ENCODE results near the gene TMEM179.
A peak's percentile ranks its signal among the peaks of the same experiment; 100 is the strongest.
"Not testable (repeated sequence)": the region's sequence is repeated elsewhere in the genome, so short reads cannot be mapped to it uniquely, and the experiment has no call there.

The TMEM179 gene

GRCh38 chr14:104637546-104638003 lies 33.0 kb upstream of the TMEM179 start:
- peak; percentile 8 for DNase-seq (ENCODE audit: low read depth)

GRCh38 chr14:104636846-104637545 lies 32.4 kb upstream of the TMEM179 start:
- not testable (repeated sequence) for DNase-seq (ENCODE audit: low read depth)

DNA sequence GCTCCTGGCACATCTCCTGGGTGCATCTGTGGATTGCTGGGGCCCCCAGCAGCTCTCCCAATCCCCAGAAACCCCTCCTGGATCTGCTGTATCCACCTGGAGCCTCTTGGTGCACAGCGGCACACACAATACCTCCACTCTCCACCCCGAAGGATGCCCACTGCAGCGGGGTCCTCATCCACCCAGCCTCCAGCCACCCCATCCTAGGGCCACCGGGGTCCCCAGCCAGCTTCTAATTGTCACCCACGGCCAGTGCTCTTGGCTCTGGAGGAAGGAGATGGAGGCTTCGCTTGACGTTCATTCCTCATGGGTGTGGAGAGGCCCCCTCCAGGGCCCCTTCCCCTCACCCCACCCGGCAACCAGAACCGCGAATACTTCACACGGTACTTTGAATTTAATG lies 31.6 kb upstream of the TMEM179 start:
- DNase-seq (ENCODE audit: low read depth), result no peak

- no peak for DNase-seq (ENCODE audit: low read depth)
Observed at GRCh38 chr14:104635717-104636116, 31.1 kb upstream of the TMEM179 start.

- no peak for DNase-seq (ENCODE audit: low read depth)
Observed at GRCh38 chr14:104634886-104635570, 30.5 kb upstream of the TMEM179 start.

DNA sequence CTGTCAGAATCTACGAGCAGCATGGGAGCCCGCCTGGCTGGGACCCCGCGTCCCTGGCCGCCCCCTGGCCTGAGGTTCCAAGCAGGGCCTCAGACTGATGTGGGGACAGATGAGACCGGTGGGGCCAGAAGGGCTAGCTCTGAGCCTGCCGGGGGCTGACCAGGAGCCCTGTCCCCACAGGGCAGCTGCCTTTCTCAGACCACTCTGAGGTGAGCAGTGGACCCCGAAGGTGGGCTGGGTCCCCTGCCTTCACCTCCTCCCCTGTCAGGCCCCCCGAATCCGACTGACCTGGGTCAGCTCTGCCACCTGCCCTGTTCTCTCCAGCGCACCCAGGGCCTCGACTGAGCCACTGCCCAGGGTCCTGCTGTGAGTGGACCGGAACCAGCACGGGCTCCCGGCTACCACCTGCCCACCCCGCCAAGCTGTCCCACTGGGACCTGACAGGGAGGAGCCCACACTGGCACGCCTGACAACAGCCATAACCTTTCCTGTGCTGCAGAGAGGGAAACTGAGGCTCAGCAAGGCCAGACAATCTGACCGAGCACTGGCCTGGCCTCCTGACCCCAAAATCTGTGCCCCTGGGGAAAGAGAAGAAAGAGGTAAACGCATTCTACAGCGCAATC lies 29.7 kb upstream of the TMEM179 start:
- no peak for DNase-seq (ENCODE audit: low read depth)

DNA sequence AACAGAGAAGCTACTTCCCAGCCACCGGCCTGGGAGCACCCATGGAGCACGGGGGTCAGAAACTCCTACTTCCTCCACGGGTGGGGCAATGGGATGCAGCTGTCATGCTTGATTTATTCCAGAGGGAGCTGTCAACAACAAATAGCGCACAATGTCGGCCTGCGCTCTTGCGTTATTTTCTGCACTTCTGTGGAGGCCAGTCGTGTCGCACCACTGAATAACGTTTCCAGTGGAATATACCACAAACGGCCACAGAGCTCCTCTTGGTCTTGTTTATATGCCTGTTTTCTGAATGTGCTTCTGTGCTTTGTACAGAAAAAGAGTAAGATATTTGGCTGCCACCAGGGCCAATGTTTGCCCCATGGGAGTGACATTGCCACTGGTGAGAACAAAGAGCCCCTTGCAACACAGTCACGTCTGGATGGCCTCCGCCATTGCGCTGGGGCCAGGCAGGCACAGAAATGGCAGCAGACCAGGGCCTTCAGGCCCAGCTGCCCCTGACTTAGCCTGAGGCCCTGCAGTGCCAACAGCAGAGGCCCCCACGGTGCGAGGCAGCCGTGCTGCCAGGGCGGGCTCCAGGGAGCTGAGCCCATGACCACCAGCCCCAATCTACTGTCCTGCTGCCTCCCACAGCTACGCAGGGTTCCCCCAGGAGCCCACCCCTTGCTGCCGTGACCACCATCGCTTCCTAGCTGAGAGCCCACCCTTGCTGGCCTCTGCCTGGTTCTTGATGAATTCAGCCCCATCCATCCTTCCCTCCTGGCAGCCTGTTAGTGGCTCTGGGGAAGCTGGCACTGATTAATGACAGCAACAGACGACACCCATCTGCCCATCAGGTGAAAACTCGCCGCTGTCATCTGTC lies 28.9 kb upstream of the TMEM179 start:
- DNase-seq (ENCODE audit: low read depth), result no peak

DNA sequence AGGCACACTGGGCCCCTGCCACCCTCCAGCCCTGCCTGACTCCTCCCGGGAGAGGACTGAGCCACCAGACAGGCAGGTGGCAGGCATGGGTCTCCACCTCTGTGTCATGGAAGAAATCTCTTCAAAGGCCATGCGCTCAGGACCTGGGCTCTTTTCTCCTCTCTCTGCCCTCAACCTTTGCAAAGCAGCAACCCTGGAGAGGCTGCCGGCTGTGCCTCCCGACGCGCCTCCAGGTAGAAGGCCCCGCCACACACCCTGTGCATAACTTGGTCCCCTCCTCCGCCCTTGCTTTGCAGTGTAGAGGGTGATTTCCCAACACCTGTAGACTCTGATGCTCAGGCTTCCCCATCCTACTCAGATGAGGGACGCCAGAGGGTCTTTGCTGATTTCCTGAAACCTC lies 28.2 kb upstream of the TMEM179 start:
- DNase-seq (ENCODE audit: low read depth), result no peak

- DNase-seq (ENCODE audit: low read depth), result no peak
Observed at GRCh38 chr14:104624939-104625338, 20.4 kb upstream of the TMEM179 start.

DNA sequence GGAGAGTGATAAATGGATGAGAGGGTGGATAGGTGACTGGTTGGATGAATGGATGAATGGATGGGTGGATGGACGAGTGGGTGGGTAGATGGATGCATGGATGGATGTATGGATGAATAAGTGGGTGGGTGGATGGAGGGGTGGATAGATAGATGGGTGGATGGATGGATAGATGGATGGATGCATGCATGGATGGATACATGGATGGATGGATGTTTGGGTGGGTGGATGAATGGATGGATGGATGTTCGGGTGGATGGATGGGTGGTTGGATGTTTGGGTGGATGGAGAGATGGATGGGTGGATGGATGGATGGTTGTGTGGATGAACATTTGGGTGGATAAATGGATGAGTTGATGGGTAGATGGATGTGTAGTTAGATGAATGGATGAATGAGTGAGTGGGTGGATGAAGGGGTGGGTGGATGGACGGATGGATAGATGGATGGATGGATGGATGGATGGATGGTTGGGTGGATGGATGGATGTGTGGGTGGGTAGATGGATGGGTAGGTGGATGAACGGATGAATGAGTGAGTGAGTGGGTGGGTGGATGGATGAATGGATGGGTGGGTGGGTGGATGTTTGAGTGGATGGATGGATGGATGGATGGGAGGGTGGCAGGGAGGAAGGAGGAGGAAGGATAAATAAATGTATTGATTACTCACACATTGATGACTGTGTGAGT lies 9.7 kb upstream of the TMEM179 start:
- DNase-seq (ENCODE audit: low read depth), result no peak

DNA sequence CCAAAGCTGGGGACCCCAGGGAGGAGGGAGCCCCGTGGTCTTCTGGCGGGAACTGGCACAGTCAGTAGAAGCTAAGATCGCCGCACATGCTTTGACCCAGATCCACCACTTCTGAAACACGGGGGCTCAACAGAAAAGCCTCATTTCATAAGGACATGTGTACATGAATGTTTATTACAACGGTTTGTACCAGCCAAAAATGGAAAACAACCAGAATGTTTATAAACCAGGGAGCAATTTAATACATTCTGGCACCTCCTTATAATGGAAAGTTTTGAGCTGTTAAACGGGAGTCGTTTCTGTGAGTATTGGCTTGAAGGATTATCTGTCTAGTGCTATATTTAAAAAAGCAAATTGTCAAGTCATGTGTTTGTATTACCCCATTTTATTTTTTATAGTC lies 7.3 kb upstream of the TMEM179 start:
- no peak for DNase-seq (ENCODE audit: low read depth)

DNA sequence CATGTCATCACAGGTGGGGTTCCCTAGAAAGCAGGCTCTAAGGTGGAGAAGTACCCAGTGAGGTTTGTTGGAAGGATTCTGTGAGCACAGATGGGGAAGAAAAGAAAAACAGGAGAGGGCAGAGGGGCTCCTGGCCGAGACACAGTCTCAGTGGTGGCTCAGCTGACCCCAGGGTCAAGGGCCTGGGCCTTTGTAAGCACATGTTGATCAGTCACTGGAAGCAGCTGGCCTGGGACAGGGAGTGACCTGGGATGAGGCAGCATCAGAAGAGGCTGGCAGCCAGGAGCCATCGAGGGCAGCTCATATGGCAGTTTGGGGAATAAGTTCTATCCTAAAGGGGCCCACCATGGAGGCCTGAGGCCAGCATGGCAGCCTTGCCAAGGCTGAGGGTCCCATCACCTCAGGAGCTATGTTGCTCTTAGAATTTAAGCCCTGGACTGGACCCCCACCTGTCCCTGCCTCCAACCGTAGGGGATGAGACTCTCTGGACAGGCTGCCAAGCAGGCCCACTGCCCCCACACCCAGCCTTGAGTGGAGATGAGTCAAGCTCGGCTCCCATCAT lies 6.3 kb upstream of the TMEM179 start:
- no peak for DNase-seq (ENCODE audit: low read depth)

GRCh38 chr14:104609666-104610065 lies 5.1 kb upstream of the TMEM179 start:
- no peak for DNase-seq (ENCODE audit: low read depth)

- no peak for DNase-seq (ENCODE audit: low read depth)
Observed at GRCh38 chr14:104603711-104604401, 716 bp downstream of the TMEM179 start.

- DNase-seq (ENCODE audit: low read depth), result no peak
Observed at GRCh38 chr14:104602933-104603325, 1.6 kb downstream of the TMEM179 start.

- DNase-seq (ENCODE audit: low read depth), result no peak
Observed at GRCh38 chr14:104602315-104602932, 2.1 kb downstream of the TMEM179 start.

DNA sequence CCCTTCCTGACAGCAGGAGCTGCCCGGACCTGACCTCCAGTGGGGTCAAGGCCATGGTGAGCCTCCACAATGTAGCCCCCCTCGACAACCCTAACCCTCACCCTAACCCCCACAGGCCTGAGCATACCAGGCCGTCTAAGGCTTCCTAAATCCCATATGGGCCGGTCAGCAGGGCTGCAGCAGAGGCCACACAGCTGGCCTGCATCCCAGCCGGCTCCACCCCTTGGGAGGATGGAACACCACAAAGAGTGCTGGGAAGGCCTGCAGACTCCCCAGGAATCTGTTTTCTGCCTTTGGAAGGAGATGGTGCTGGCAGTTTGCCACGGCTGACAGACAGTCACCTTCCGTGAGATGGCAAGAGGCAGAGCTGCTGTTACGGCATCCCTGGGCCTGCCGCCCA lies 2.8 kb downstream of the TMEM179 start:
- no peak for DNase-seq (ENCODE audit: low read depth)

GRCh38 chr14:104600805-104601204 lies 3.8 kb downstream of the TMEM179 start:
- no peak for DNase-seq (ENCODE audit: low read depth)

DNA sequence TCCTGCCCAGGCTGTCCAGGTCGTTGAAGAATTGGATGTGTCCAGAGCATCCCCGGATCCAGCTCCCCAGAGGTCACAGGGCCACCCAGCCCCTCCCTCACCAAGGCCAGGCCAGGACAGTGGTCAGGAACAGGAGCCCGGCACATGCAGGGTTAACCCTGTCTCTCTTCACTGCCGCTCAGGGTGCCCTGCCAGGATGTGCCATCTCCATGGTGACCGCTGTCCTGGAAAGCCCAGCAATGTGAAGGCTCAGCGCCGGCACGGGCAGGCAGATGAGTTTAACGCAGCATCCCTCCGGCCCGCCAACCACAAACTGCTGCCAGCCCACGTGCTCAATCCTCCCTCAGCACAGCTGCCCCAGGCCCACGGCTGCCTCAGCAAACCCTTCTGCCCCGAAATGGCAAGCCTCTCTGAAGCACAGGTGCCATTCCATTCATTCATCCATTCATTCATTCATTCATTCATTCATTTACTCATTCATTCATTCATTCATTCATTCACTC lies 4.4 kb downstream of the TMEM179 start:
- no peak for DNase-seq (ENCODE audit: low read depth)

GRCh38 chr14:104599446-104599845 lies 5.1 kb downstream of the TMEM179 start:
- no peak for DNase-seq (ENCODE audit: low read depth)

Data from amniotic epithelial cell (primary cell).